ENCODE results near the gene MAD2L2.

MAD2L2 gene

DNA sequence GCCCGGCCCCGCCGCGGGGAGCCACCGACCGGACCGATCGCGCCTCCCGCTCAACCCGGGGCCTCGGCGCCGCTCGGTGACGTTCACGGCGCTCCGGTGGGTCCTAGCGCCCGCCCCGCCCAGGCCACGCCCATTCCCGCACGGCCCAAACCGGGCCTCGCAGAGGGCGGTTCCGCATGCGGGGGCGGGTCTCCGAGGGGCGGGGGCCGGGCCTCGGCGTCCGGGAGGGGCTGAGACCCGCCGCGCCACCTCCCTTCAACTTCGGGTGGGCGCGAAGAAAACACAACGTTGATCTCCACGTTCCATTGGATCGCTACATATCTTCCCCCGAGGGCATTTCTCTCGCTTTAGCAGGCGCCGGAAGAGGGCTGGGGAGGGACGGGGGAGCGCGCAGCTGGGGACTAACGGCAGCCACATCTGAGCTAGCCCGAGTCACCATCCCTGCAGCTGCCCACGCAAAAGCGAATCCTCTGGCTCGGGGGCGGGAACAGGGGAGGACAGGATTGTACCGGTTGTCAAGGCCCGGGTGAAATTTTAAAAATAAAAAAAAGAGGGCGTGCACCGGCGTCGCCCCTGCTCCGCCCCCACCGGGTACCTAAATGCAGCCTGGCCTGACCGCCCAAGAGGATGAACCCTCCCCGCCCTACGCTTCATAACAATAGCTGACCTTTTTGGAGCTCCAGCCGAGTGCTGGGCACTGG is at the start of gene MAD2L2:
Gene MAD2L2 (minus strand): TSS at position 78 of the 701 bp plus-strand sequence. CDS start 547 bp downstream, outside the sequence.
- peak; percentile 92 for DNase-seq (ENCODE audit: low read depth, low spot score)

DNA sequence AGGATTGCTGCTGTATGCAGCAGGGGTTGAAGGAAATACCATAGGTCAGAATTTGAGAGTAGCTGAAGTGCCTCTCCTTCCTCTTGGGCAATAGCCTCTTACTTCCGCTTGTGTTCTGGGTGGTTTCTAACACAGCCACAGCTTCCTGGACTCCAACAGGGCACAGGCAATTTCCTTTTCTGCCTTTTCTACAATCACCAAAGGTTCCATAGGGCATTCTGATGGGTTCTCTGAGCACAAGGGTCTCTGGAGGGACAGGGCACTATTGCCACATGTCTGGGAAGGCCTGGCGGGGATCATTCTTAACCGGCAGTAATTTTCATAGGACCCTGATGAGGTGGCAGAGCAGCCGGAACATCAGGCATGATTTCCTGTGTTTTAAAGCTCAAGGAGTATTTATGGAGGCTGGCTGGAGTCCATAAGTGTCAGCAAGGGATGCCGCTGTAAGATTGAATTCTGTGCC is 49.5 kb upstream of the MAD2L2 start:
- no peak for DNase-seq (ENCODE audit: low read depth, low spot score)

DNA sequence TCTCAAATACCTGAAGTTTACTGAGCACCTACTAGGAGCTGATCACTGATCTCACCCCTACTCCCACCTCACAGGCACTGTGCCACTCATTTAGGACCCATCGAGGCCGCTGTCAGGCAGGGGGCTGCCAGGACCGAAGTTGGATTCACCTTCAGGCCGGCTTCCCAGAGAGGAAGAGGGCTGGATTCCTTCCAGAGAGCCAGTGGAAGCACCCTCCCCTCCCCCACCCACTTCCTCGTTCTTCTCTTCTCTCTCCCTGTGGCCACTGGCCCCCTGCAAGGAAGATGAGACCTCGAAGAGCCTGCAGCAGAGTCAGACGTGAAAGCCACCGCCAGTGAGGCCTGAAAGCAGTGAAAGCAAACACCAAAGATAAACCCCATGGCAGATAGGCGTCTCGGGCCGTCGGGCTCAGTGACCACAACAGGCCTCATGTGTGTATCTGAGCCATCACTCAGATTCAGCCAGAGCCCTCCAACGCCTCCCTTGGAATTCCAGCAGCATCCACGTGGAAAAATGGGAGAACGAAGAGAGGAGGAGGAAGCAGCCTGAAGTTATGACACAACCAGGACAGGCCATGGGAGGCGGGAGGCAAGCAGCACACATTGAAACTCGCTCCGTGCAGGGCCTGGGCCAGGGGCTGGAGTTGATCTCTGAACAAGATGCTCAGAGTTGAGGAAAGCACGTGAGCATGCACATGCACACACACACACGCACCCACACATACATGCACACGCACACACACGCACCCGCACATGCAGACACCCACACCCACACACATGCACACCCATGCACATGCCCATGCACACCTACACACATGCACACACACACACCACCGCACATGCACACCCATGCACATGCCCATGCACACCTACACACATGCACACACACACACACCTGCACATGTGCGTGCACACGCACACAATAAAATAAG is 48.8 kb upstream of the MAD2L2 start:
- peak; percentile 77 for DNase-seq (ENCODE audit: low read depth, low spot score)

DNA sequence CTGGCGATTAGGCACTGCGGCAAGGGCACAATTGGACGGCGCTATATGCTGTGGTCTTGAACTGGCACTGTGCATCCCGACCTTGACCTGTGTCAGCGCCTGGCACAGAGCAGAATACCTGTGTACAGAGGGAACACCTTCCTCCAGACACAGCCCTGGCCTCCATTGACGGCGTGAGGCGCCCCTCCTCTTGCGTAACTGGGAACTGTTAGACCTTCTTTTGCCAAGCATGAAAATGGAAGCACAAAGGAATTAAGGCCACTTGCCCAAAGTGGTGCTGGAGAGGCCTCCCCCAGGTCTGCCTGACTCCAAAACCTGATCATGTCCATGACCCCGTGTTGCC is 48.2 kb upstream of the MAD2L2 start:
- no peak for DNase-seq (ENCODE audit: low read depth, low spot score)

GRCh38 chr1:11728126-11728806 is 47.3 kb upstream of the MAD2L2 start:
- DNase-seq (ENCODE audit: low read depth, low spot score), result no peak

GRCh38 chr1:11727119-11727518 is 46.2 kb upstream of the MAD2L2 start:
- DNase-seq (ENCODE audit: low read depth, low spot score), result no peak

DNA sequence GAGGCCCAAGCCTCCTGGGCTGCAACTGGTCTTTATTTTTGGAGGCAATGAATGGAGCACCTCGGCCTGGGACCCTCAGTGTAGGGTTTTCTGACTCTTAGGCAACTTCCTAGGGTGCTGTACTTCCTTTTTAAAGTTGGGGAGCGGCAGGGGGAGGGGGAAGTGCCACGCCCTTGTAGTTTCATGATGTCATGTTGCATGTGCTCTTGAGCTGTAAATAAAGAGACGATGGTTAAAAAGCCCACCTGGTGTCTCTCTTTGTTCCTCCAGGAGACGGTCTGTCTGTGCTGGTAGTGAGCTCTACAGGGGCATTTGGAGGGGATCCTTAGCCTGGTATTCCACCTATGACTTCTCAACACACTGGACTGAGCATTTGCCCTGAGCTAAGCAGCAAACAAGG is 44.7 kb upstream of the MAD2L2 start:
- DNase-seq (ENCODE audit: low read depth, low spot score), result peak; percentile 44

DNA sequence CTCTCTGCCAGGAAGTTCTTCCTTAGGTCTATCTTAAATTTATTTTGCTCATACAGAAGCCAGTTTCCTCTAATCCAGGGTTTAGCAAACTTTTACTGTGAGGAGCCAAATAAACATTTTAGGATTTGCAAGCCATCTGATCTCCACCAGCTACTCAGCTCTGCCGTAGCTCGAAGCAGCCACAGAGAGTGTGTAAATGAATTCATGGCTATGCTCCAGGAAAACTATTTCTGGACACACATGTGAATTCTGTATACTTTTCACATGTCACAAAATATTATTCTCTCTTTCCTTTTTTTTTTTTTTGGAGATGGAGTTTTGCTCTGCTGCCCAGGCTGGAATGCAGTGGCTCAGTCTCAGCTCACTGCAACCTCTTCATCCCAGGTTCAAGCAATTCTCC is 41.6 kb upstream of the MAD2L2 start:
- DNase-seq (ENCODE audit: low read depth, low spot score), result no peak

GRCh38 chr1:11721311-11721710 is 40.4 kb upstream of the MAD2L2 start:
- DNase-seq (ENCODE audit: low read depth, low spot score), result no peak

DNA sequence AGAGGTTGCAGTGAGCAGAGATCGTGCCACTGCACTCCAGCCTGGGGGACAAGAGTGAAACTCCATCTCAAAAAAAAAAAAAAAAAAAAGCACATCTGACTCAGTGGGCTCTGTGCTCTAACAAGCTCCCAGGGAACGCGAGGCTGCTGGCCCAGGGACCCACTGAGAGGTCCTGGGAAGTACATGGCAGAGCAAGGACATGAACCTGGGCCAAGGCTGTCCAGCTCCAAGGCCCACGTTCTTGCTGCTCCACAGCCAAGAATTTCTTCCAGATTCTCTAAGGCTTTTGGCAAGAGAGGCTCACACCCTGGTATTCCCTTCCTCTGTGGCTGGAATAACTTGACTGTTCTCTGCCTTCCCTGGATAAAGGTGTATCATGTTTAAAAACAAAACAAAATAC is 39.6 kb upstream of the MAD2L2 start:
- DNase-seq (ENCODE audit: low read depth, low spot score), result no peak

- DNase-seq (ENCODE audit: low read depth, low spot score), result no peak
Observed at GRCh38 chr1:11720033-11720376, 39.1 kb upstream of the MAD2L2 start.

- DNase-seq (ENCODE audit: low read depth, low spot score), result peak; percentile 59
Observed at GRCh38 chr1:11719313-11720032, 38.5 kb upstream of the MAD2L2 start.

DNA sequence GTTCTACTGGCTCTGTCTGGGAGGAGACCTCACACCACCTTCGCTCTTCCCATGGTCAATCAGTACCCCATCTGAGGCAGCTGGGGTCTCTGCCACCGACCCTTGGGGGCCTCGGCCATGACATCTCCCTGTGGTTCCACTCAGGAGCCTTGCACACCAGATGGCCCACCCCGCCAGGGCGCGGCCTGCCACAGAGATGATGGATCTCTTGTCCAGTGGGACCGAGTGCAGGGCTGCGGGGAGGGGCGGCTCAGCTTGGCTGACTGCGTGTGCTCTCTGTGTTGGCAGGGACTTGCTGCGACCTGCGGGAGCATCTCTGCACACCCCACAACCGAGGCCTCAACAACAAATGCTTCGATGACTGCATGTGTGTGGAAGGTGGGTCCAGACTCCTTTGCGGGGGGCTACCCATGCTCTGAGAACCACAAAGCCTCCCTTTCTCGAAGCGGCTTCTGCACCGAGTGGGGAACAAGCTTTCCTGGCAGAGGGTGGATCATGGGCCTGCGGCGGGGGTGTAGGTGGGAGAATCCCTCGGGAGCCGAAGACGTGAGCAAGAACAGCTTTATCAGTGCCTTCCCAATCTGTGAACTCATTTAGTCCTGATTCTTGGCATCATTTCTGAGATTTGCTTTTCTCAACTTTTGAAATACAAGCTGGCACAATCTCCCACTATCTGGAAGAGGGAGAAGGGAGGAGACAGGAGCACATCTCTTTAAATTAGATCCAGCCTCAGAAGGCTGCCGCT is 34.1 kb upstream of the MAD2L2 start:
- no peak for DNase-seq (ENCODE audit: low read depth, low spot score)

DNA sequence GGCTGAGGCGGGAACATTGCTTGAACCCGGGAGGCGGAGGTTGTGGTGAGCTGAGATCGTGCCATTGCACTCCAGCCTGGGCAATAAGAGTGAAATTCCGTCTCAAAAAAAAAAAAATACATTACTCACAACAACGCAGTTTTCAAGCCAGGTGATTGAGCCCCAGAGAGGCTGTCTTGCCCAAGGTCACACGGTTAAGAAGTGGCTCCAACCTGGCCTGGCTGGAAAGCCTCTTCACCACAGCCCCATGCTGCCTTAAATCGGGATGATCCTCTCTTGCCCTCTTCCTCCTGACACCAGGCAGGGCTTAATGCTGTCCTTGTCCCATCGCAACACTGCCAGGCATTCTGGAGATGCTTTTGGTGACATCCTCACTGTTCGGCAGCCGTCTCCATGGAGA is 32.1 kb upstream of the MAD2L2 start:
- DNase-seq (ENCODE audit: low read depth, low spot score), result no peak

DNA sequence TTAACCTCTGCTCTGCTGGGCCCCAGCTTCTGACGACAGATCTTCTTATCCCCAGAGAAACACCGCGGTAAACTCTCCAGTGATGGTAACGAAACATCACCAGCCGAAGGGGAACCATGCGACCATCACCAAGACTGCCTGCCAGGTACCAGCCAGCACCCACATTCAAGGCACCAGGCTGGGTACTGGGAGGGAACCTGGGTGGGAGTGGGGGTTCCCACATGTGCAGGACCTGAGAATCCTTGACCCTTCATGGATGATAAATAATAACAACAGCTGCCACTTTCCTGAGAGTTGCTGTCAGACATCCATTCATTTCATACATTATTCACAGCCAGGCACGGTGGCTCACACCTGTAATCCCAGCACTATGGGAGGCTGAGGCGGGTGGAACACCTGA is 31.3 kb upstream of the MAD2L2 start:
- no peak for DNase-seq (ENCODE audit: low read depth, low spot score)

GRCh38 chr1:11711490-11711889 is 30.5 kb upstream of the MAD2L2 start:
- no peak for DNase-seq (ENCODE audit: low read depth, low spot score)

DNA sequence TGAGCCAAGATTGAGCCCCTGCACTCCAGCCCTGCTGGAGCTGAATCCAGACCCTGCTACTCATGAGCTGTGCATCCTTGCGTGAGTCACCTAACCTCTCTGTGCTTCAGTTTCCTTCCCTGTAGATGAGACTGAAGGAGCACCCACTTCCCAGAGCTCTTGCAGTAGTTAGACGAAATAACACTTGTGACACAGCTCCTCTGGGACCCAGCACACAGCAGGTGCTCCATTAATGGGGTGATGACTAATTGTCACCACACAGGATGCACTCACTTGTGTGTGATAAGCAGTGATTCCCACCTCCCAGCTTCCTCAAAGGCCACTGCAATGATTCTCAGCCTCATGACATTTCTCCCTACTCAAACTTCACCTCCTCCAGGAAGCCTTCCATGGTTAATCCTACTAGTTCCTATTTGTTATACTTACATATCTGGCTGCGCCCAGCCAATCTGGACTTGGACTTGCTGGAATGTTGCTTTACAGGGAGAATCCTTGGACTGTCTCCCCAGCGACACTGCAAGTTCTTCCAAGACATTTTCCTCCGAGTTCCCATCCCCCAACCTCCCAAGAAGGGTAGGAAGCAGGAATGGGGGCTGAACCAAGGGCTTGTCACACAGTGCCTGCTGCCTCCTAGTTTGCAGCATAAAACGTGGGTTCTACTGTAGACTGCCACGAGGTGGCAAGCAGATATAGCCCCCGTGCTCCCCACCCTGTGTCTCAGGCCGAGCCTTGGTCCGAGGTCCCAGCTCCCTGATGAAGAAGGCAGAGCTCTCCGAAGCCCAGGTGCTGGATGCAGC is 27.8 kb upstream of the MAD2L2 start:
- no peak for DNase-seq (ENCODE audit: low read depth, low spot score)

DNA sequence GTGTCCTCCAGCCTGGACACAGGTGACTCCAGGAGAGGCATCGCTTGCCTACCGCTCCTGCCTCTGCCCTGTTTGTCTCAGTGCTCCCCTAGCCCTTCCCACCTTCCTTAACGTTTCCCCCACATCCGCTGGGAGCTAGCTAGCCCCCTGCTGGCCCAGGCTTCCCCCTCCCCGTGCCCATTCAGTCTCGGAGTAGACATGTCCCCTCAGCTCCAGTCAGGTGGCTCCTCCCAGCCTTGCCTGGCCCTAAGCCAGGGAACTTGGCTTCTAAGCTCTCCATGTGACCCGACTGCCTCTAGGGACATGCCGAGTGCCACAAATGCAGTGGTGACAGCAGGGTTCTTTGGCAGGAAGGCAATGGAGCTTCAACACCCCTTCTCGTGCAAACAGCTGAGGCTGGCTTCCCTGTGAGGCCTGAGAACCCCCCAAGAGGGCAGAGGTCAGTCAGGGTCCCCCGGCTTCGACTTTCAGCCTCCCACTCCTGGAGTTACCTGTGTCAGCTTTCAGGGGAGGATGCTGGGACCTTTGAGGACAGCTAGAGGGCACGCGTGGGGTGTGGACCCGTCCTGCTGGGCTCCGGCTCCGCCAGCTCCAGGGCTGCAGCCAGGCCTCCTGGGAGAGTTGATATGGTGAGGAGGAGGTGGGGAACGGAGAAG is 26.8 kb upstream of the MAD2L2 start:
- no peak for DNase-seq (ENCODE audit: low read depth, low spot score)

GRCh38 chr1:11706292-11706691 is 25.3 kb upstream of the MAD2L2 start:
- DNase-seq (ENCODE audit: low read depth, low spot score), result no peak

DNA sequence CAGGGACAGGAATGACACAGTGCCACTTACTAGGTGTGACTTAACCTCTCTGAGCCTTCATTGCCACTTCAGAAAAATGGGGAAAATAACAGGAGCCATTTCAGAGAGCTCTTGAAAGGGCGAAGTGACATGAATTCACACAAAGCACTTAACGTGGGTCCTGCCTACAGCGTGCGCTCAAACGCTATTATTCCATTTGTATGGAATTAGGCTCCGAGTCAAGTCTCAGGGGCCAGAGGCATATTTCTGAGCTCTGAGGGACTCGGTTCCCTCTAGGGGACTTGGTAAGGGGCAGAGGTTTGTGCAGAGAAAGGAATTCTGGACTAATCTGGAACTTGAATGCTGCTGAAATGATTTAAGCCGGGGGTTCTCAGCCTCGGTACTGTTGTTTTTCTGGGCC is 24.6 kb upstream of the MAD2L2 start:
- DNase-seq (ENCODE audit: low read depth, low spot score), result no peak
